DMS153 (cell line): ENCODE results near the gene SUPT6H.
"Not testable (repeated sequence)": the region's sequence is repeated elsewhere in the genome, so short reads cannot be mapped to it uniquely, and the experiment has no call there.

Experiments
- DNase-seq: peaks from one replicate; lab custom pipeline; 2025; lab: John Stamatoyannopoulos, UW

SUPT6H gene

GRCh38 chr17:28648698-28649097 lies 13.3 kb upstream of the SUPT6H start:
- no peak for DNase-seq

GRCh38 chr17:28655160-28655559 lies 6.8 kb upstream of the SUPT6H start:
- no peak for DNase-seq

GRCh38 chr17:28657756-28658155 lies 4.2 kb upstream of the SUPT6H start:
- DNase-seq, result no peak

- not testable (repeated sequence) for DNase-seq
Measured at GRCh38 chr17:28658342-28658741, 3.7 kb upstream of the SUPT6H start.

- not testable (repeated sequence) for DNase-seq
Measured at GRCh38 chr17:28658766-28659496, 3.1 kb upstream of the SUPT6H start.

GRCh38 chr17:28659497-28659881 lies 2.5 kb upstream of the SUPT6H start:
- not testable (repeated sequence) for DNase-seq

- DNase-seq, result no peak
Measured at GRCh38 chr17:28662527-28662829, 473 bp downstream of the SUPT6H start.

- DNase-seq, result no peak
Measured at GRCh38 chr17:28663723-28664122, 1.7 kb downstream of the SUPT6H start.

- DNase-seq, result no peak
Measured at GRCh38 chr17:28665994-28666393, 4.0 kb downstream of the SUPT6H start.

- DNase-seq, result no peak
Measured at GRCh38 chr17:28667870-28668269, 5.9 kb downstream of the SUPT6H start.

- DNase-seq, result no peak
Measured at GRCh38 chr17:28669918-28670317, 7.9 kb downstream of the SUPT6H start.

- DNase-seq, result no peak
Measured at GRCh38 chr17:28675490-28675889, 13.5 kb downstream of the SUPT6H start.

GRCh38 chr17:28675980-28676379 lies 14.0 kb downstream of the SUPT6H start:
- DNase-seq, result peak; percentile 78

- DNase-seq, result no peak
Measured at GRCh38 chr17:28682655-28683054, 20.6 kb downstream of the SUPT6H start.

- DNase-seq, result peak; percentile 13
Measured at GRCh38 chr17:28684963-28685362, 23.0 kb downstream of the SUPT6H start.

- no peak for DNase-seq
Measured at GRCh38 chr17:28685366-28685765, 23.4 kb downstream of the SUPT6H start.

GRCh38 chr17:28686296-28686695 lies 24.3 kb downstream of the SUPT6H start:
- DNase-seq, result no peak

GRCh38 chr17:28688481-28688880 lies 26.5 kb downstream of the SUPT6H start:
- DNase-seq, result no peak

GRCh38 chr17:28689011-28689410 lies 27.0 kb downstream of the SUPT6H start:
- DNase-seq, result no peak

GRCh38 chr17:28693869-28694268 lies 31.9 kb downstream of the SUPT6H start:
- DNase-seq, result no peak

GRCh38 chr17:28698253-28698941 lies 36.4 kb downstream of the SUPT6H start:
- DNase-seq, result no peak

GRCh38 chr17:28700278-28700677 lies 38.3 kb downstream of the SUPT6H start:
- no peak for DNase-seq

- no peak for DNase-seq
Measured at GRCh38 chr17:28700830-28701492, 39.0 kb downstream of the SUPT6H start.
